Spleen (tissue), 11 donors: ENCODE measurements around the gene SUPT3H. TPM values are rescaled to one million over a fixed set of nuclear protein-coding genes. Genes with fewer than 3 reads are reported as not detected.

Experiments
- DNase-seq: peaks from one replicate; pipeline ENCODE4 v3.0.0-alpha.2; 2020
- H3K27ac ChIP-seq, 8 donors: fragments of 200-600 bp; sonication (generic) in 7 of 8; 1 replicate in 4 of 8; 2 replicates in 4 of 8; pipeline versions ENCODE4 v1.5.0 to v1.8.0; 2016 to 2021; ENCODE audit warnings: inconsistent platforms in 4 of 8, mild to moderate bottlenecking in 4 of 8, moderate library complexity in 1 of 8
- H3K27me3 ChIP-seq, 7 donors: fragments of 200-600 bp; sonication (generic) in 6 of 7; replicated peaks in 1 of 7; 1 replicate in 4 of 7; 2 replicates in 3 of 7; pipeline versions ENCODE4 v1.5.0 to v1.8.0; 2016 to 2021; ENCODE audit warnings: inconsistent platforms in 3 of 7, mild to moderate bottlenecking in 1 of 7
- H3K36me3 ChIP-seq, 6 donors: fragments of 200-600 bp; sonication (generic) in 5 of 6; 1 replicate in 4 of 6; 2 replicates in 2 of 6; pipeline versions ENCODE4 v1.5.0 to v1.8.0; 2016 to 2021; ENCODE audit warnings: inconsistent platforms in 2 of 6
- H3K4me1 ChIP-seq, 6 donors: fragments of 200-600 bp; sonication (generic) in 5 of 6; 1 replicate in 3 of 6; 2 replicates in 3 of 6; pipeline versions ENCODE4 v1.5.0 to v1.8.0; 2016 to 2021; ENCODE audit warnings: inconsistent platforms in 3 of 6
- H3K4me3 ChIP-seq, 8 donors: fragments of 200-600 bp; sonication (generic) in 7 of 8; 1 replicate in 4 of 8; 2 replicates in 4 of 8; pipeline versions ENCODE4 v1.5.0 to v1.8.0; 2016 to 2021; ENCODE audit warnings: inconsistent platforms in 4 of 8, mild to moderate bottlenecking in 4 of 8, moderate library complexity in 2 of 8
- H3K9me3 ChIP-seq, 8 donors: fragments of 200-600 bp; sonication (generic) in 7 of 8; 1 replicate in 4 of 8; 2 replicates in 4 of 8; pipeline versions ENCODE4 v1.5.0 to v1.8.0; 2016 to 2021; ENCODE audit warnings: inconsistent platforms in 4 of 8
- CTCF ChIP-seq, 11 experiments: fragments of 200-600 bp in 7 of 11; fragments of 450-650 bp in 4 of 11; sonication (generic) in 4 of 11; IDR thresholded peaks in 8 of 11; conservative IDR thresholded peaks in 3 of 11; 1 replicate in 7 of 11; 2 replicates in 4 of 11; pipeline versions ENCODE4 v1.4.0 to v1.8.0; 2016 to 2021; ENCODE audit warnings: antibody characterized with exemption in 11 of 11, inconsistent platforms in 4 of 11, mild to moderate bottlenecking in 1 of 11
- POLR2A ChIP-seq, 3 donors: fragments of 450-650 bp; IDR thresholded peaks; one replicate each; pipeline ENCODE4 v1.5.1; 2017; ENCODE audit warnings: antibody characterized with exemption in 3 of 3, mild to moderate bottlenecking in 1 of 3
- POLR2AphosphoS5 ChIP-seq, 3 donors: sonication (generic); formaldehyde crosslinking; IDR thresholded peaks; one replicate each; pipeline ENCODE4 v1.5.1; 2017; ENCODE audit warnings: antibody characterized with exemption in 3 of 3
- WGBS, 5 donors: extraction: QIAGEN DNeasy Blood & Tissue Kit in 3 of 5; methylation state at CpG; one replicate each; pipeline versions ENCODE4 v1.1.5 to v1.1.7; 2013 to 2018; 5-methylcytosine and 5-hydroxymethylcytosine counted together
- intact Hi-C: fragments of 100-400 bp; cut with DNase I; formaldehyde crosslinking; loops from one replicate; pipeline ENCODE4 v1.15.0; 2023; ENCODE audit warnings: low total_unique reads
- polyA plus RNA-seq, 3 donors: library from polyadenylated mRNA; stranded (reverse); fragments of 200-250 nt; gene quantifications; one replicate each; pipeline ENCODE4 v1.2.1, GENCODE V29; 2013
- total RNA-seq, 7 donors: library from RNA; depleted of rRNA in 3 of 7; stranded (reverse); fragments of >200 nt in 3 of 7; fragmentation: NEBNext Ultra II Directional in 4 of 7; extraction: Animal tissue kit (Norgen Biotek cat#: 25700) in 4 of 7; gene quantifications; one replicate each; pipeline versions ENCODE4 v1.1.0 to v1.2.1, GENCODE V29; 2016 to 2021
- donor health status: healthy with polysubstance abuse.
- donor health status: DM: no; HTN: no; CAD: no; lungs with moderate emphysema.
- donor health status: DM: no; HTN: no; CAD: no.
- donor health status: Bipolar disorder and iron deficiency.
- donor health status: healthy.
- donor health status: DM: no; HTN: no; CAD: no.
- donor health status: DM: yes; HTN: yes; CAD: no.

SUPT3H gene
- total and polyA plus RNA-seq, 10 donors, result 3.1 to 16.8 (median 6.2) TPM

GRCh38 chr6:44820321-44820720 lies 557.4 kb downstream of the SUPT3H start:
- WGBS, 5 donors, result 39 to 85% (median 80%) methylated on average over 2 of the region's 2 CpGs
- Histone ChIP-seq H3K4me1 (no peaks in the 10 kb centered on the region), H3K4me3 (no peak overlapping the region), H3K27ac (no peak overlapping the region), H3K27me3 (no peaks in the 10 kb centered on the region), H3K36me3 (no peaks in the 10 kb centered on the region), H3K9me3 (peaks cover 0 to 14% (median 7%) of the 10 kb centered on the region in 8 donors)
- DNase-seq, result no peak
- TF ChIP-seq CTCF (IDR thresholded peaks at IDR 0.05 in 8 of 11, conservative IDR thresholded peaks at IDR 0.05 in 3 of 11) (no peak), POLR2AphosphoS5 (IDR thresholded peaks at IDR 0.05) (no peak), POLR2A (IDR thresholded peaks at IDR 0.05) (no peak)
- intact Hi-C loops, result no loop called here

- Histone ChIP-seq H3K4me1 (peaks cover 0 to 12% (median 0%) of the 10 kb centered on the region in 6 donors), H3K36me3 (no peaks in the 10 kb centered on the region), H3K27me3 (no peaks in the 10 kb centered on the region), H3K9me3 (no peaks in the 10 kb centered on the region), H3K27ac (no peak overlapping the region), H3K4me3 (no peak overlapping the region)
- no peak for TF ChIP-seq POLR2A (IDR thresholded peaks at IDR 0.05)
- intact Hi-C loops, result no loop called here
- no peak for DNase-seq
Observed at GRCh38 chr6:44811456-44811855, 566.3 kb downstream of the SUPT3H start.

- Histone ChIP-seq H3K9me3 (no peaks in the 10 kb centered on the region), H3K36me3 (no peaks in the 10 kb centered on the region), H3K27ac (no peak overlapping the region), H3K4me3 (no peak overlapping the region), H3K27me3 (no peaks in the 10 kb centered on the region), H3K4me1 (peaks cover 0 to 12% (median 0%) of the 10 kb centered on the region in 6 donors)
- intact Hi-C loops, result no loop called here
- no peak for TF ChIP-seq POLR2AphosphoS5 (IDR thresholded peaks at IDR 0.05)
- no peak for TF ChIP-seq POLR2A (IDR thresholded peaks at IDR 0.05)
- TF ChIP-seq CTCF (IDR thresholded peaks at IDR 0.05 in 8 of 11, conservative IDR thresholded peaks at IDR 0.05 in 3 of 11), result no peak
- DNase-seq, result no peak
- WGBS, 5 donors, result 48 to 63% (median 50%) methylated on average over 2 of the region's 2 CpGs
Observed at GRCh38 chr6:44809258-44809657, 568.5 kb downstream of the SUPT3H start.

- TF ChIP-seq CTCF (IDR thresholded peaks at IDR 0.05 in 8 of 11, conservative IDR thresholded peaks at IDR 0.05 in 3 of 11) (no peak), POLR2AphosphoS5 (IDR thresholded peaks at IDR 0.05) (no peak), POLR2A (IDR thresholded peaks at IDR 0.05) (no peak)
- no peaks in the 10 kb centered on the region for H3K9me3 ChIP-seq
Observed at GRCh38 chr6:44808148-44808547, 569.6 kb downstream of the SUPT3H start.

GRCh38 chr6:44806656-44807055 lies 571.1 kb downstream of the SUPT3H start:
- Histone ChIP-seq H3K36me3 (no peaks in the 10 kb centered on the region), H3K4me3 (no peak overlapping the region), H3K9me3 (no peaks in the 10 kb centered on the region), H3K27me3 (no peaks in the 10 kb centered on the region), H3K4me1 (peaks cover 0 to 9% (median 0%) of the 10 kb centered on the region in 6 donors), H3K27ac (no peak overlapping the region)
- WGBS, 5 donors, result 70 to 89% (median 82%) methylated on average over 5 of the region's 5 CpGs
- TF ChIP-seq CTCF (IDR thresholded peaks at IDR 0.05 in 8 of 11, conservative IDR thresholded peaks at IDR 0.05 in 3 of 11) (no peak), POLR2A (IDR thresholded peaks at IDR 0.05) (no peak), POLR2AphosphoS5 (IDR thresholded peaks at IDR 0.05) (no peak)
- intact Hi-C loops, result no loop called here
- no peak for DNase-seq

More at GRCh38 chr6:44808148-44808547, 569.6 kb downstream of the SUPT3H start:
- Histone ChIP-seq H3K36me3 (no peaks in the 10 kb centered on the region), H3K27ac (no peak overlapping the region), H3K4me3 (no peak overlapping the region), H3K4me1 (peaks cover 0 to 12% (median 0%) of the 10 kb centered on the region in 6 donors), H3K27me3 (no peaks in the 10 kb centered on the region)
- DNase-seq, result no peak
- intact Hi-C loops, result no loop called here
- WGBS, 5 donors, result 77 to 97% (median 95%) methylated on average over 5 of the region's 5 CpGs
